AG09319 (cell line): ENCODE results near the gene BRSK2.

Experiments used
- DNase-seq: peaks from one replicate; pipeline ENCODE4 v3.0.0-alpha.2; 2010; ENCODE audit warnings: low read depth; ENCODE audit errors: extremely low read depth
- CTCF ChIP-seq: IDR thresholded peaks from 2 replicates; pipeline ENCODE4 v1.5.1; 2011; ENCODE audit warnings: low read depth, mild to moderate bottlenecking, inconsistent platforms, low read length, moderate library complexity

BRSK2 gene

GRCh38 chr11:1390569-1391164 lies 933 bp downstream of the BRSK2 start:
- DNase-seq: no peak
- no peak for TF ChIP-seq CTCF

GRCh38 chr11:1391165-1392075 lies 1.7 kb downstream of the BRSK2 start:
- no peak for TF ChIP-seq CTCF
- no peak for DNase-seq

GRCh38 chr11:1392111-1392510 lies 2.4 kb downstream of the BRSK2 start:
- TF ChIP-seq CTCF: no peak
- DNase-seq: no peak

GRCh38 chr11:1392561-1392960 lies 2.8 kb downstream of the BRSK2 start:
- DNase-seq: no peak
- no peak for TF ChIP-seq CTCF

DNA sequence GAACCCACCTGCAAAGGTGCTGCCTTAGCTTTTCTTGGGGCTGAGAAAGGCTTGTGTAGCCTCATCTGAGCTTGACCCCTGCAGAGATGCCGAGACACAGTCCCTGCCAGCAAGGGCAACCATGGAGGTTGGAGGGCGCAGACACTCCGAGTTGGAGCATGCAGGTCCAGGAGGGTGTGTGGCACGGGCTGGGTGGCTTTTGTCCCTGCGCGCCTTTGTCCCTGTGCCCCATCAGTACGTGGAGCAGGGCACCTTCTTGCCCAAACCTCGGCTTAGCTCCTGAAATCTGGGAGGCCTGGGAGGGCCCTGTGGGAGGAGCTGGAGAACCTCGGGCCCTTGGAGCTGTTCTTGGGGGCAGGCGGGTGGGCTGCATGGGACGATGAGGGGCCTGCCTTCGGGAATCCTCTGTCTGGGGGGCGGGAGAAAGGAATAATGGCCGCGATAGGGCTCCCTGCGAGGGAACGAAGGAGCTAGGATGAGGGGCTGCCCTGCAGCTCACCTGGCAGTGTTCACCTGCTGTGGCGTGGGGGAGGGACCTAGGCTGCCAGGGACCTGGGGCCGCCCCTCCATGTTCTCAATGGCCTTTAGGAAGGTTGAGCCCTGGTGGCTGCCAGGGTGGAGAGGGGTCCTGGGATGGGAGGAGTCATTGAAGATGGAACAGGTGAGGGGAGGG lies 3.4 kb downstream of the BRSK2 start:
- DNase-seq: no peak
- TF ChIP-seq CTCF: no peak

DNA sequence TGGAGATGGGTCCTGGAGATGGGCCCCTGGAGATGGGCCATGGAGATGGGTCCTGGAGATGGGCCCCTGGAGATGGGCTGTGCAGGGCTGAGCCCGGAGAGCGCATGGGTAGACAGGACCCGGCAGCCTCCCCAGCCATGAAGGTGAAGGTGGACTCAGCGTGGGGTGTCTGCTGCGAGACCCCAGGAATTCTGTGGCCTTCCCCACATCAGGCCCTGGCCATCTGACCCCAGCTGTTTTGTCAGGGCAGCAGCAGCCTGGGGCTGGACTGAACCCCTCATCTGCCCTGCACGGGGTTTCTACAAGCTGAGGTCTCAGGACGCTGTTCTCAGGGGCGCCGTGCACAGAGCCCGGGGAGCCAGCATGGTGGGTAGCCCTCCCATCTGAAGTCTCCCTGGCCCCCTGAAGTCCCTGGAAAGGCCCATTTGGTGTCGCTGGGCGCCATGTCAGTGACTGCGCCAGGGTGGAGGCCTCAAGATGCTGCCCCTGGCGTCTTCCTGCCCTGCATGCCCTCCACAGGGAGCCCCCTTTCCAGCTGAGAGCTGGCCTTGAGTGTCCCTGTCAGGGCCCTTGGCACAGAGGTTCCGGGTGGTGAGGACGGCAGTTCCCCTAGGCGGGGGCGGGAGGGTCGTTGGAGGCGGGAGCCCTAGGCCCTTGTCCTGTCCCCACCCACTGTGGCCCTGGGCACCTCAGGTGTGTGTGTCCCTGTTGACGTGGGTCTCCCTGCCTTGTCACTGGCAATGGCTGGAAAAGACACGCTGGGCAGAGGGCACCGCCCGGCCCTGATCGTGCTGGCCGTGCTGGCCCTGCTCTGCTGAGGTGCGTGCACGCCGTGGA lies 5.4 kb downstream of the BRSK2 start:
- no peak for DNase-seq
- TF ChIP-seq CTCF: no peak
